K562 (cell line): ENCODE results near the gene NMNAT3. TPM values are rescaled to one million over a fixed set of nuclear protein-coding genes. Genes with fewer than 3 reads are reported as not detected.

ENCODE experiments used
- ATAC-seq: fragments of 200-7000 bp; cut with Tn5 transposase; 3 replicates; pipeline ENCODE4 v1.9.1; 2020; ENCODE audit warnings: moderate library complexity
- BruUV-seq: library from RNA; stranded (reverse); fragments of 400-500 nt; replicated peaks from 2 replicates; lab custom pipeline; 2021; lab: Mats Ljungman, UMichigan
- CTCF ChIA-PET: fragments of 300-600 bp; formaldehyde crosslinking; extraction: SDS; loops from one replicate; lab custom pipeline; 2021; ENCODE audit warnings: low intra/inter-chr PET ratio; lab: Yijun Ruan, JAX
- POLR2A ChIA-PET: fragments of 300-600, 350-650 bp; sonication (Branson Sonifier 250); formaldehyde crosslinking; extraction: SDS; loops from one replicate; lab custom pipeline; 2021; ENCODE audit warnings: antibody characterized with exemption, inconsistent platforms; lab: Yijun Ruan, JAX
- DNase-seq, 4 experiments: peaks; one replicate each; pipeline versions ENCODE4 v3.0.0 to v3.0.0-alpha.2; 2011 to 2018; ENCODE audit warnings: low spot score in 3 of 4, mixed read lengths in 3 of 4; ENCODE audit errors: extremely low read depth in 1 of 4
- FAIRE-seq: peaks from 2 replicates; lab custom pipeline; 2011; peaks lifted over from hg19 to GRCh38; lab: Jason Lieb, UNC
- H2AFZ ChIP-seq: 2 replicates; pipeline ENCODE4 v1.6.0; 2011; ENCODE audit warnings: low read depth, low read length, control low read depth, inconsistent platforms
- H3K27ac ChIP-seq: fragments of 200-600 bp; 3 replicates; pipeline ENCODE4 v1.8.0; 2011; ENCODE audit warnings: low read depth, mild to moderate bottlenecking, control low read depth, inconsistent platforms, low read length, moderate library complexity, mixed read lengths; ENCODE audit errors: extremely low read depth
- H3K27me3 ChIP-seq, 2 experiments: fragments of 300-600 bp in 1 of 2; 2 replicates in 1 of 2; 3 replicates in 1 of 2; pipeline versions ENCODE4 v1.6.0 to v1.8.0; 2011; ENCODE audit warnings: inconsistent platforms in 2 of 2, low read length in 2 of 2, mild to moderate bottlenecking in 1 of 2, mixed read lengths in 1 of 2, moderate library complexity in 1 of 2; ENCODE audit not compliant: control insufficient read depth in 2 of 2, insufficient read depth in 2 of 2
- H3K36me3 ChIP-seq: fragments of 300-600 bp; 3 replicates; pipeline ENCODE4 v1.8.0; 2011; ENCODE audit warnings: mild to moderate bottlenecking, low read length, inconsistent platforms; ENCODE audit not compliant: control insufficient read depth, insufficient read depth
- H3K4me1 ChIP-seq, 2 experiments: fragments of 200-600 bp in 1 of 2; replicated peaks in 1 of 2; 2 replicates in 1 of 2; 3 replicates in 1 of 2; pipeline versions ENCODE4 v1.5.1 to v1.8.0; 2011; ENCODE audit warnings: inconsistent platforms in 2 of 2, low read length in 2 of 2, mild to moderate bottlenecking in 1 of 2, mixed read lengths in 1 of 2, moderate library complexity in 1 of 2; ENCODE audit not compliant: control insufficient read depth in 2 of 2, insufficient read depth in 2 of 2
- H3K4me2 ChIP-seq: 2 replicates; pipeline ENCODE4 v1.6.1; 2011; ENCODE audit warnings: low read length, control low read depth, inconsistent platforms, mixed read lengths; ENCODE audit not compliant: insufficient read depth
- H3K4me3 ChIP-seq: fragments of 200-600 bp; sonication (generic), shearing (Covaris generic); 2 replicates; pipeline ENCODE4 v1.5.1; 2016; ENCODE audit warnings: control low read depth, inconsistent platforms
- H3K79me2 ChIP-seq: fragments of 200-600 bp; 3 replicates; pipeline ENCODE4 v1.8.0; 2011; ENCODE audit warnings: low read length, inconsistent platforms; ENCODE audit not compliant: control insufficient read depth, insufficient read depth
- H3K9ac ChIP-seq, 2 experiments: 2 replicates each; pipeline versions ENCODE4 v1.6.0 to v1.6.1; 2011; ENCODE audit warnings: low read depth in 2 of 2, low read length in 2 of 2, control low read depth in 1 of 2, inconsistent platforms in 1 of 2, mild to moderate bottlenecking in 1 of 2, mixed read lengths in 1 of 2; ENCODE audit not compliant: insufficient read depth in 1 of 2
- H3K9me1 ChIP-seq: one replicate; pipeline ENCODE4 v1.6.0; 2011; ENCODE audit warnings: inconsistent platforms, mild to moderate bottlenecking, low read length, moderate library complexity; ENCODE audit not compliant: control insufficient read depth, insufficient read depth
- H3K9me3 ChIP-seq: replicated peaks from 2 replicates; pipeline ENCODE4 v1.5.1; 2011; ENCODE audit warnings: low read depth, low read length, inconsistent platforms; ENCODE audit not compliant: control insufficient read depth, insufficient read depth
- H4K20me1 ChIP-seq: replicated peaks from 2 replicates; pipeline ENCODE4 v1.6.1; 2011; ENCODE audit warnings: low read length, inconsistent platforms, mixed read lengths; ENCODE audit not compliant: control insufficient read depth, insufficient read depth
- KDM4B ChIP-seq, 2 experiments: fragments of 450-650 bp in 1 of 2; sonication (generic) in 1 of 2; IDR thresholded peaks; 2 replicates each; pipeline ENCODE4 v1.6.1; 2016 to 2017; ENCODE audit warnings: borderline replicate concordance in 2 of 2, antibody characterized with exemption in 1 of 2, low read depth in 1 of 2, mild to moderate bottlenecking in 1 of 2
- POLR3G ChIP-seq: IDR thresholded peaks from 2 replicates; pipeline ENCODE4 v1.6.1; 2011; ENCODE audit not compliant: insufficient read length, insufficient replicate concordance; ENCODE audit errors: extremely low read depth
- RB1 ChIP-seq: fragments of 450-650 bp; IDR thresholded peaks from 2 replicates; pipeline ENCODE4 v1.6.1; 2017; ENCODE audit warnings: low read depth, mild to moderate bottlenecking
- RBM22 ChIP-seq: fragments of 200-400 bp; formaldehyde crosslinking; IDR thresholded peaks from 2 replicates; pipeline ENCODE4 v1.6.1; 2018; ENCODE audit warnings: low read length, low read depth; ENCODE audit not compliant: poor library complexity, severe bottlenecking
- TAF15 ChIP-seq: fragments of 200-400 bp; formaldehyde crosslinking; IDR thresholded peaks from 2 replicates; pipeline ENCODE4 v1.6.1; 2017; ENCODE audit warnings: mild to moderate bottlenecking, low read depth, low read length, moderate library complexity
- WGBS: fragments of 100-300 bp; shearing (Covaris generic); methylation state at CpG from one replicate; pipeline ENCODE4 v1.1.6; 2016; ENCODE audit warnings: low coverage, mixed read lengths; ENCODE audit not compliant: insufficient coverage; ENCODE audit errors: missing lambda C conversion rate; 5-methylcytosine and 5-hydroxymethylcytosine counted together
- in situ Hi-C: fragments of 300-500 bp; cut with MboI; formaldehyde crosslinking; loops from 4 replicates; pipeline ENCODE4 v1.15.0; 2018; ENCODE audit warnings: inconsistent platforms, mixed read lengths
- intact Hi-C: fragments of 100-400 bp; cut with micrococcal nuclease; formaldehyde crosslinking; loops from 2 replicates; pipeline ENCODE4 v1.14.2; 2022
- polyA plus RNA-seq, 8 experiments: library from polyadenylated mRNA; depleted of rRNA in 4 of 8; stranded (reverse) in 5 of 8; unstranded in 3 of 8; fragments of >200 nt; fragmentation: Nextera tagmentation in 2 of 8; fragmentation: Illumina TruSeq in 1 of 8; extraction: Ambion mirVana in 2 of 8; extraction: Trizol in 1 of 8; gene quantifications; 2 replicates each; pipeline versions ENCODE4 v1.2.1 to v1.2.3, GENCODE V29; 2011 to 2014; ENCODE audit warnings: inconsistent platforms in 1 of 8, missing spikeins in 1 of 8
- total RNA-seq, 7 experiments: library from RNA; depleted of rRNA in 6 of 7; stranded (reverse); fragments of >200 nt in 6 of 7; fragmentation: Illumina TruSeq in 2 of 7; extraction: Trizol in 2 of 7; gene quantifications; 2 replicates each; pipeline versions ENCODE4 v1.2.1 to v1.2.3, GENCODE V29; 2011 to 2021; ENCODE audit warnings: low replicate concordance in 1 of 7
- TF ChIP-seq, protein P1 (sequence below): fragments of 250-450 bp; sonication (Bioruptor Pico); IDR thresholded peaks from 2 replicates; pipeline ENCODE4 v1.8.0; 2021; ENCODE audit warnings: moderate library complexity, mild to moderate bottlenecking, inconsistent platforms
- TF ChIP-seq, protein P2 (sequence below): sonication (generic); formaldehyde crosslinking; IDR thresholded peaks from 2 replicates; pipeline ENCODE4 v1.8.0; 2022; ENCODE audit warnings: missing genetic modification reagents, mild to moderate bottlenecking, borderline replicate concordance

Gene NMNAT3
- total and polyA plus RNA-seq, 9 of the 15 experiments (the other 6 are each of a cell fraction or from before 2014, with no cell fraction given): 2.3 to 12.5 (median 6.6) TPM

DNA sequence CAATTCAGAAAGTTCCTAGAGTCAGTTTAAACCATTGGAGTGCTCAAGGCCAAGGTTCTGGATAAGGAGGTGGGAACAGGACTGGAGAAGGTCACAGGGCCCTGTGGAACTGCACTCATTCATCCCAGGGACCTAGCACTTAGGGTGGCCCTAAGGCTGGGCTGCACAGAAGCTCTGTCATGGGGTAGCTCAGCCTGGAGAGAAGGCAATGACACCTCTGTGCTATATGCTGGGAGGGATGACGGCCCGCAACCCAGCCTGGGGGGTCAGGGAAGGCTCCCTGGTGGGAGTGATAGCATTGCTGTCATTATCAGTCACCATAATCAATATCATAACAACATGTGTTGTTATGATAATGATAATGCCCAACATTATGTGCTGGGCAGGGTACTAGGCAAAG is 151.6 kb downstream of the NMNAT3 start:
- ChIA-PET POLR2A (interaction anchor here (1.1 kb wide), 1 partner anchor 9 kb away, joined by 5 read pairs; no protein-coding TSS in a partner anchor), CTCF (no interaction called here)
- Histone ChIP-seq H4K20me1 (no peaks in the 10 kb centered on the region), H3K4me3 (no peak overlapping the region), H3K27me3 (peaks cover 2 to 13% of the 10 kb centered on the region in 2 experiments; a peak in 3 of 5 replicates), H3K79me2 (no peaks in the 10 kb centered on the region), H3K9ac (no peak overlapping the region), H3K9me3 (no peaks in the 10 kb centered on the region; the same call in 1 of the 2 replicates), H3K4me1 (no peaks in the 10 kb centered on the region; a peak in 1 of 5 replicates), H3K4me2 (no peak overlapping the region), H3K27ac (no peak overlapping the region), H2AFZ (no peak overlapping the region), H3K9me1 (no peaks in the 10 kb centered on the region), H3K36me3 (no peaks in the 10 kb centered on the region)
- BruUV-seq: no TSS peak
- ATAC-seq (no peak), FAIRE-seq (no peak), DNase-seq (no peak)
- TF ChIP-seq KDM4B (IDR thresholded peaks at IDR 0.05; ENCODE audit: borderline replicate concordance in 2 of 2, low read depth in 1 of 2) (no peak), RB1 (no peak), POLR3G (no peak), TAF15 (no peak), RBM22 (no peak)
- TF ChIP-seq, protein P1, sequence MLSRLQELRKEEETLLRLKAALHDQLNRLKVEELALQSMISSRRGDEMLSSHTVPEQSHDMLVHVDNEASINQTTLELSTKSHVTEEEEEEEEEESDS (CRISPR knock-in tag): no peak
- TF ChIP-seq, protein P2, sequence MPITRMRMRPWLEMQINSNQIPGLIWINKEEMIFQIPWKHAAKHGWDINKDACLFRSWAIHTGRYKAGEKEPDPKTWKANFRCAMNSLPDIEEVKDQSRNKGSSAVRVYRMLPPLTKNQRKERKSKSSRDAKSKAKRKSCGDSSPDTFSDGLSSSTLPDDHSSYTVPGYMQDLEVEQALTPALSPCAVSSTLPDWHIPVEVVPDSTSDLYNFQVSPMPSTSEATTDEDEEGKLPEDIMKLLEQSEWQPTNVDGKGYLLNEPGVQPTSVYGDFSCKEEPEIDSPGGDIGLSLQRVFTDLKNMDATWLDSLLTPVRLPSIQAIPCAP (CRISPR knock-in tag): no peak
- in situ Hi-C loops: no loop called here
- intact Hi-C loops: no loop called here
- 0% methylated on average over 2 of the region's 2 CpGs for WGBS
